Measurements from ENCODE around the gene GALP.
"Not testable (repeated sequence)": the region's sequence is repeated elsewhere in the genome, so short reads cannot be mapped to it uniquely, and the experiment has no call there.

Gene GALP

GRCh38 chr19:56148955-56149655, 26.7 kb upstream of the GALP start:
- DNase-seq: not testable (repeated sequence)

- no peak for DNase-seq
Measured at GRCh38 chr19:56149656-56150038, 26.2 kb upstream of the GALP start.

- no peak for DNase-seq
Measured at GRCh38 chr19:56150358-56150757, 25.4 kb upstream of the GALP start.

GRCh38 chr19:56152644-56153043, 23.2 kb upstream of the GALP start:
- DNase-seq: no peak

- no peak for DNase-seq
Measured at GRCh38 chr19:56153507-56153906, 22.3 kb upstream of the GALP start.

GRCh38 chr19:56155124-56155687, 20.6 kb upstream of the GALP start:
- DNase-seq: no peak

- DNase-seq: no peak
Measured at GRCh38 chr19:56156768-56157167, 19.0 kb upstream of the GALP start.

- no peak for DNase-seq
Measured at GRCh38 chr19:56158170-56158757, 17.5 kb upstream of the GALP start.

GRCh38 chr19:56159009-56159559, 16.7 kb upstream of the GALP start:
- DNase-seq: no peak

- DNase-seq: no peak
Measured at GRCh38 chr19:56159622-56160271, 16.1 kb upstream of the GALP start.

- no peak for DNase-seq
Measured at GRCh38 chr19:56161534-56161933, 14.3 kb upstream of the GALP start.

- no peak for DNase-seq
Measured at GRCh38 chr19:56162258-56162657, 13.6 kb upstream of the GALP start.

GRCh38 chr19:56163097-56163496, 12.7 kb upstream of the GALP start:
- no peak for DNase-seq

GRCh38 chr19:56167064-56167578, 8.7 kb upstream of the GALP start:
- no peak for DNase-seq

GRCh38 chr19:56170261-56170660, 5.5 kb upstream of the GALP start:
- no peak for DNase-seq

GRCh38 chr19:56174086-56174485, 1.7 kb upstream of the GALP start:
- no peak for DNase-seq

GRCh38 chr19:56174550-56174949, 1.3 kb upstream of the GALP start:
- DNase-seq: no peak

- DNase-seq: not testable (repeated sequence)
Measured at GRCh38 chr19:56176310-56176709, 502 bp downstream of the GALP start.

GRCh38 chr19:56176881-56177280, 1.1 kb downstream of the GALP start:
- DNase-seq: no peak

GRCh38 chr19:56177564-56178243, 1.9 kb downstream of the GALP start:
- no peak for DNase-seq

- no peak for DNase-seq
Measured at GRCh38 chr19:56189785-56190184, 14.0 kb downstream of the GALP start.

- no peak for DNase-seq
Measured at GRCh38 chr19:56191115-56191514, 15.3 kb downstream of the GALP start.

GRCh38 chr19:56191711-56192110, 15.9 kb downstream of the GALP start:
- DNase-seq: no peak
